Measurements from ENCODE around the gene KIRREL1. TPM values are rescaled to one million over a fixed set of nuclear protein-coding genes. Genes with fewer than 3 reads are reported as not detected.
"Not testable (repeated sequence)": the region's sequence is repeated elsewhere in the genome, so short reads cannot be mapped to it uniquely, and the experiment has no call there.

Gene KIRREL1
- total RNA-seq, 1 donor = 174 TPM

DNA sequence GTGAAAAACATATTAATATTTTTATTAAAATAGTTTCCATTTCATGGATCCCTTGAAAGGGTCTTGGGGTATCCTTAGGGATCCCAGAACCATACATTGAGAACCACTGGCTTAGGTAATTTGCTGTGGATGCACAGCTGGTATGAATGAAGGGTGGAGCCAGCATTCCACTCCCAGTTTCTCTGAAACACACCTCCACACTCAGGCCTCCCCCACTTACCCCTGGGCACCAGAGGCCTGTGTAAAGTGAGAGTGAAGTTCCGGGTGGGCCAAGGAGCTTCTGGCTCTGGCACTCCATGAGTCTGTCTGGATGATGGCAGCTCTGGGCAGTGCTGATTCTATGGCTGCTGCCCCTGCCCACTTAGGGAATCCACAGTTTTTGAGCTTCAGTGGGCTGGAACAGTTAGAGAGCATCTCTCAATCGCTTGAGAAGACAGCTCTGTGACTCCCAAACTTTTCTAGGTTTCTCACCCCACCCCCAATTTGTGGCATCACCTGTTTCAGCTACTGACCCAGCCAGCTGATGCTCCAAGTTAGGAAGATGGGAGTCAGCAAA is 129.5 kb downstream of the KIRREL1 start:
- Histone ChIP-seq H3K4me1 (ENCODE audit: insufficient read depth, low read length) (no peaks in the 10 kb centered on the region), H3K36me3 (ENCODE audit: insufficient read depth, low read length) (no peaks in the 10 kb centered on the region), H4K20me1 (ENCODE audit: insufficient read depth, low read length) (no peaks in the 10 kb centered on the region), H3K79me2 (ENCODE audit: insufficient read depth, low read length) (no peaks in the 10 kb centered on the region), H3K27ac (ENCODE audit: low read depth, low read length) (no peak overlapping the region), H3K9me3 (ENCODE audit: low read depth, low read length) (no peaks in the 10 kb centered on the region), H3K4me3 (ENCODE audit: insufficient read depth, low read length) (no peak overlapping the region), H2AFZ (ENCODE audit: low read length) (no peak overlapping the region), H3K4me2 (ENCODE audit: insufficient read depth, low read length) (no peak overlapping the region), H3K27me3 (ENCODE audit: insufficient read depth, low read length) (peaks cover 27% of the 10 kb centered on the region)
- TF ChIP-seq, protein P1, sequence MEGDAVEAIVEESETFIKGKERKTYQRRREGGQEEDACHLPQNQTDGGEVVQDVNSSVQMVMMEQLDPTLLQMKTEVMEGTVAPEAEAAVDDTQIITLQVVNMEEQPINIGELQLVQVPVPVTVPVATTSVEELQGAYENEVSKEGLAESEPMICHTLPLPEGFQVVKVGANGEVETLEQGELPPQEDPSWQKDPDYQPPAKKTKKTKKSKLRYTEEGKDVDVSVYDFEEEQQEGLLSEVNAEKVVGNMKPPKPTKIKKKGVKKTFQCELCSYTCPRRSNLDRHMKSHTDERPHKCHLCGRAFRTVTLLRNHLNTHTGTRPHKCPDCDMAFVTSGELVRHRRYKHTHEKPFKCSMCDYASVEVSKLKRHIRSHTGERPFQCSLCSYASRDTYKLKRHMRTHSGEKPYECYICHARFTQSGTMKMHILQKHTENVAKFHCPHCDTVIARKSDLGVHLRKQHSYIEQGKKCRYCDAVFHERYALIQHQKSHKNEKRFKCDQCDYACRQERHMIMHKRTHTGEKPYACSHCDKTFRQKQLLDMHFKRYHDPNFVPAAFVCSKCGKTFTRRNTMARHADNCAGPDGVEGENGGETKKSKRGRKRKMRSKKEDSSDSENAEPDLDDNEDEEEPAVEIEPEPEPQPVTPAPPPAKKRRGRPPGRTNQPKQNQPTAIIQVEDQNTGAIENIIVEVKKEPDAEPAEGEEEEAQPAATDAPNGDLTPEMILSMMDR (IDR thresholded peaks at IDR 0.05; ENCODE audit: extremely low read depth, low read depth, low read length) = no peak
- DNase-seq (ENCODE audit: insufficient read length, low spot score, missing footprints) = no peak

DNA sequence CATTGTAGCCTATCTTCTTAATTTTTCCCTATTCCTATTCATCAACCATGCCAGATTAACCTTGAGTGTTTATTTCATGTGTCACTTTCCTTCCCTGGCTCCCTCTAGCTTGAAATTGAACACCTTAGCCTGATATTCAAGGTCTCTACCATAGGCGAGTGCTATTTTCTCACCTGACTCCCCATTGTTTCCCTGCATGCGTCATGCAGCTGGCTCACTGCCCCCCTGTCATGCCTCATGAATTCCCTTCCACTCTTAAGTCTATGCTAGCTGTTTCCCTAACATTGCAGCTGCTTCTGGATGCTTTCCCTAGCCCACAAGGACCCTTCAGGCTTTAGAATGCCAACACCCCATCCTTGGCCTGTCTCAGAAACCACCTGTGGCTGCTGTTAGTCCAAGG is 130.6 kb downstream of the KIRREL1 start:
- H3K4me1 ChIP-seq (ENCODE audit: insufficient read depth, low read length) = no peaks in the 10 kb centered on the region
- H3K79me2 ChIP-seq (ENCODE audit: insufficient read depth, low read length) = no peaks in the 10 kb centered on the region
- H2AFZ ChIP-seq (ENCODE audit: low read length) = no peak overlapping the region
- no peaks in the 10 kb centered on the region for H3K9me3 ChIP-seq (ENCODE audit: low read depth, low read length)
- H3K36me3 ChIP-seq (ENCODE audit: insufficient read depth, low read length) = no peaks in the 10 kb centered on the region
- H4K20me1 ChIP-seq (ENCODE audit: insufficient read depth, low read length) = no peaks in the 10 kb centered on the region
- TF ChIP-seq, protein P1 (IDR thresholded peaks at IDR 0.05; ENCODE audit: extremely low read depth, low read depth, low read length) = no peak
- H3K4me2 ChIP-seq (ENCODE audit: insufficient read depth, low read length) = no peak overlapping the region
- peaks cover 27% of the 10 kb centered on the region for H3K27me3 ChIP-seq (ENCODE audit: insufficient read depth, low read length)
- no peak overlapping the region for H3K4me3 ChIP-seq (ENCODE audit: insufficient read depth, low read length)
- DNase-seq (ENCODE audit: insufficient read length, low spot score, missing footprints) = no peak
- no peak overlapping the region for H3K27ac ChIP-seq (ENCODE audit: low read depth, low read length)

DNA sequence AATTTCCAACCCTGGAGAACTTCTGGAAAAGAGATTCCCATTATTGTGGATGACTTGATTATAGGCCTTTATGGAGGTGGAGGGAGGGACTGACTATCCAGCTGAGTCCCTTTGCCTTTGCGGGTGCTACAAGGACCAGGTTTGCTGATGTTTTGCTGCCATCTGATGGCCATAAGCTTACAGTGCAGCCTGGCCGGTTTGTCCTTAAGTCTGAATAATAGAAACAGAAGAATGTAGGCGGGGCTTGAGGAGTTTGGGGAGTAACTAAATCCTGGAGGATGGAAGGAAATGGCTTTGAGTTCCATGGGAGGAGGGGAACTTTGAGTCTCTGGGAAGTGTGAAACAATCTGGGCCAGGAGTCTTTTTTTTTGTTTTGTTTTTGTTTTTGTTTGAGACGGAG is 131.6 kb downstream of the KIRREL1 start:
- no peak overlapping the region for H2AFZ ChIP-seq (ENCODE audit: low read length)
- H3K4me2 ChIP-seq (ENCODE audit: insufficient read depth, low read length) = no peak overlapping the region
- H3K79me2 ChIP-seq (ENCODE audit: insufficient read depth, low read length) = no peaks in the 10 kb centered on the region
- no peak overlapping the region for H3K27ac ChIP-seq (ENCODE audit: low read depth, low read length)
- TF ChIP-seq, protein P1 (IDR thresholded peaks at IDR 0.05; ENCODE audit: extremely low read depth, low read depth, low read length) = peak; percentile 96
- no peaks in the 10 kb centered on the region for H3K9me3 ChIP-seq (ENCODE audit: low read depth, low read length)
- peaks cover 19% of the 10 kb centered on the region for H3K27me3 ChIP-seq (ENCODE audit: insufficient read depth, low read length)
- no peaks in the 10 kb centered on the region for H3K4me1 ChIP-seq (ENCODE audit: insufficient read depth, low read length)
- peak; percentile 93 for DNase-seq (ENCODE audit: insufficient read length, low spot score, missing footprints)
- no peaks in the 10 kb centered on the region for H4K20me1 ChIP-seq (ENCODE audit: insufficient read depth, low read length)
- no peaks in the 10 kb centered on the region for H3K36me3 ChIP-seq (ENCODE audit: insufficient read depth, low read length)
- H3K4me3 ChIP-seq (ENCODE audit: insufficient read depth, low read length) = no peak overlapping the region

DNA sequence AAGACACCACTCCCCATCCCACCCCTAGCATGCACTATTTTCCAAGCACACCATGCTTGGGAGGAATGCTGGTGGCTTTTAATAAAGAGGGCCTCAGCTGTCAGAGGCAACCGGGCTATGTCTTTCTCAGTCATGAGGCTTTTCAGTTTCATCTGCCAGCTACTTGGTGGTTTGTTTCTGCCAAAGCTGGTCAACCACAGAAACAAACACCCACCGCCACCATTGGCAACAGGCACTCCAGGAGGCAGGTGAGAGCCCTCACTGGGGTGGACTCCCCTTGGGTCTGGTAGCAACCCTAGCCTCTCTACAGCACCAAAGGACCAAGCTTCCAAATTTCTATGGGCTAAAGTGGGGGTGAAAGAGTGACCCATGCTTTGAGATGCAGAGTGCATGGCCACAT is 133.0 kb downstream of the KIRREL1 start:
- H3K4me1 ChIP-seq (ENCODE audit: insufficient read depth, low read length) = no peaks in the 10 kb centered on the region
- H3K4me3 ChIP-seq (ENCODE audit: insufficient read depth, low read length) = no peak overlapping the region
- H3K27ac ChIP-seq (ENCODE audit: low read depth, low read length) = no peak overlapping the region
- H3K9me3 ChIP-seq (ENCODE audit: low read depth, low read length) = no peaks in the 10 kb centered on the region
- H3K4me2 ChIP-seq (ENCODE audit: insufficient read depth, low read length) = no peak overlapping the region
- TF ChIP-seq, protein P1 (IDR thresholded peaks at IDR 0.05; ENCODE audit: extremely low read depth, low read depth, low read length) = no peak
- H3K79me2 ChIP-seq (ENCODE audit: insufficient read depth, low read length) = no peaks in the 10 kb centered on the region
- H3K36me3 ChIP-seq (ENCODE audit: insufficient read depth, low read length) = no peaks in the 10 kb centered on the region
- H2AFZ ChIP-seq (ENCODE audit: low read length) = no peak overlapping the region
- DNase-seq (ENCODE audit: insufficient read length, low spot score, missing footprints) = no peak
- H4K20me1 ChIP-seq (ENCODE audit: insufficient read depth, low read length) = no peaks in the 10 kb centered on the region
- peaks cover 7% of the 10 kb centered on the region for H3K27me3 ChIP-seq (ENCODE audit: insufficient read depth, low read length)

DNA sequence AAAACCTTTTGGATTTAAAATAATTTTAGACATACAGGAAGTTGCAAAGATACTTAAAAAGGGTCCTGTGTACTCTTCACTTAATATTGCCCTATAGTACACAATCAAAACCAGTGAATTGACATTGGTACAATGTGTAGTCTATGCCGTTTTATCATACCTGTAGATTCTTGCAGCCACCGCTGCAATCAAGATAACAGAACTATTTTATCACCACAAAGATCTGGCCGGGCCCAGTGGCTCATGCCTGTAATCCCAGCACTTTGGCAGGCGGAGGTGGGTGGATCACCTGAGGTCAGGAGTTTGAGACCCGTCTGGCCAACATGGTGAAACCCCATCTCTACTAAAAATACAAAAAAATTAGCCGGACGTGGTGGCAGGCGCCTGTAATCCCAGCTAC is 135.1 kb downstream of the KIRREL1 start:
- not testable (repeated sequence) for H2AFZ ChIP-seq (ENCODE audit: low read length); H3K4me3 ChIP-seq (ENCODE audit: insufficient read depth, low read length); H3K27me3 ChIP-seq (ENCODE audit: insufficient read depth, low read length); H3K4me1 ChIP-seq (ENCODE audit: insufficient read depth, low read length); H4K20me1 ChIP-seq (ENCODE audit: insufficient read depth, low read length); H3K79me2 ChIP-seq (ENCODE audit: insufficient read depth, low read length); DNase-seq (ENCODE audit: insufficient read length, low spot score, missing footprints); H3K36me3 ChIP-seq (ENCODE audit: insufficient read depth, low read length); H3K9me3 ChIP-seq (ENCODE audit: low read depth, low read length); H3K4me2 ChIP-seq (ENCODE audit: insufficient read depth, low read length); H3K27ac ChIP-seq (ENCODE audit: low read depth, low read length)
